Measurements from ENCODE around the gene CLEC10A.

GRCh38 chr17:7077911-7078546 lies 2.0 kb downstream of the CLEC10A start:
- no peak for TF ChIP-seq CTCF (IDR thresholded peaks at IDR 0.05)
- TF ChIP-seq POLR2A (IDR thresholded peaks at IDR 0.05) = no peak

All from thyroid gland (tissue), 4 donors.